ENCODE measurements around the gene TSC2.
A peak's percentile ranks its signal among the peaks of the same experiment; 100 is the strongest.
"Not testable (repeated sequence)": the region's sequence is repeated elsewhere in the genome, so short reads cannot be mapped to it uniquely, and the experiment has no call there.

The TSC2 gene

DNA sequence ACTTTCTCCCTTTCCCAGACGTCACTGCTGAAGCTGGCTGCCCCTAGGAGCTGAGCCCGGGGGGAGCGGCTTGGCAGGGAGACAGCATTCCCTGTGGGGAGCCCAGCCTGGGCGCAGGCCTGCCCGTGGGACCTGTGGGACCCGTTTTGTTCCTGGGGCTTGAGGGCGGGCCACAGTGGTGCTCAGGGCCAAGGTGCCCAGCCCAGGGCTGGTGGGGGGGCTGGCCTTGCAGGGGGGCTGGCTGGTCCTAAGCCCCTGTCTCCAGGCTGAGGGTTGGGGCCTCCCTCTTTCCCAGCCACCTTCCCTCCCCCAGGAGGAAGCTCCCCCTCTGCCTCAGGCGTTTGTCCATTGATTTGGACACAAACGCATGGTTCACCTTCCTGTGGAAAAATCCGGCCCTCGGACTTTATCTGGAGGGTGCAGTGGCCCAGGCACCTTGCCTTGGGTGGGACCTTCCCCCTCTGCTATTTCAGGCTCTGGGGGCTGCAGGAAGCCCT lies 16.7 kb upstream of the TSC2 start:
- DNase-seq (ENCODE audit: low spot score): no peak

DNA sequence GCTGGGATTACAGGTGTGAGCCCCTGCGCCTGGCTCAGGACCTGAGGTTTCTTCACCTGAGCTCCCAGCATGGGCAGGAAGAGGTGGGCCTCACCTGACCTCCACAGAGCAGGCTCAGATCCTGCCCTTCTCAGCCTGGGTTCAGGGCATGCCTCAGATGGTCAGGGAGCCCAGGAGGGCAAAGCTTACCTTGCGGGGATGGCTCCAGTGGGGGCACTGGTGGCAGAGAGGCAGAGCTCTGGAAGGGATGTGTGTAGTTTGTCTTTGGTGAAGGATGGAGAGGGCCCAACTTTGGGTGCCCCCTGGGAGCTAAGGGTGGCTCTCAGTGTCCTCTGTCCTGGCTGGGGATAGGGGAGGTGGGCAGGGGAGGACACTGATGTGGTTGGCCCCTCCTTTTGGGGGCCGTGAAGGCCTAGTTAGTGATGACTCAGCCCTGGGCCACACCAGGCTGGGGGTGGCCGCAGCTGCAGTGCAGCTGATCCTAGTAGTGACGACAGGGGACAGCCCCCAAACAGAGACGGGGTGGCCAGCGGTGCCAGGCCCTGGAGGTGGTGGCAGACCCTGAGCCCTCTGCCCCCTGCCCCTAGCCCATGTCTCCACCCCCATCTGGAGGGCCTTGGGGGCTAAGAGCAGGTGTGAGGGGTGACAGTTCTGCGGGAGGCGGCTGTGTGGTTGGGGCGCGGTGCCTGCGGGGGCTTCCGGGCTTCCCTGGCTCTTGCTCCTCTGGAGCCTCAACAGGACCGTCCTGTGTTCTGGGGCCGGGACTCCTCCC lies 15.3 kb upstream of the TSC2 start:
- peak; percentile 42 for DNase-seq (ENCODE audit: low spot score)

DNA sequence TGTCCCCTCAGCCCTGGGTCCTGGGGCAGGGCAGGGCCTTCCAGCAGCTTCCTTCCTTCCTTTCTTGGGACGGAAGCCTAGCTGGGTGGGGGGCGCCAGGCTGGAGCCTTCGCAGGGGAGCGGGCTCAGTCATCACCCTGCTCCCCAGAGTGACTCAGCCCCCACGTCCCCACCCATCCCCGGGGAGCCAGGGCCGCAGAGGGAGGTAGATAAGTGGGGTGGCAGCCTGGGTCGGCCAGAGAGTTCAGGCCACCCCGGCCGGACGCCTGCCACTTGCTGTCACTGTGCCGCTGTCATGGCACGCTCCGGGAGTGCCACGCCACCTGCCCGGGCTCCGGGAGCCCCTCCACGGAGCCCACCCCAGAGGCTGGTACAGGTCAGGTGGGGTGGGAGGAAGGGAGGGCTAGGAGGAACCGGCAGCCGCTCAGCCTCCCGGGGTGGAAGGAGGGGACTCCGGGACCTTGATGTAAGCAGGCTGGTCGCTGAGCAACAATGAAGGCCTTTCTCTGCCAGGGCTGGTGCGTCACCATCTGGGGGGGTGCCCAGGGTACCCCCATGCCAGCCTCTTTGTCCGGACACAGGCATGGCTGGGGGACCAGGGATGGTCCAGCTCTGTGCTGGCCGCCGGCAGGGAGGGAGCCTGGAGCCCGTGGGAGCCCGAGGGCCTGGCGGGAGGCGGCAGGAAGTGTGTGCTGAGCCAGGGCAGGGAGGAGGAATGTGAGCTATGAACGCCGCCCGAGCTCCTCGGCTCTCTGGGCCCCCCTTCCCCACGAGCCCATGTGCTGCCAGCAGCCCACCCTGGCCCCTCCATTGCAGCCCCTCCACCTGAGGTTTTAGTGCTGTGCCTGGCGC lies 14.5 kb upstream of the TSC2 start:
- DNase-seq (ENCODE audit: low spot score): peak; percentile 89

DNA sequence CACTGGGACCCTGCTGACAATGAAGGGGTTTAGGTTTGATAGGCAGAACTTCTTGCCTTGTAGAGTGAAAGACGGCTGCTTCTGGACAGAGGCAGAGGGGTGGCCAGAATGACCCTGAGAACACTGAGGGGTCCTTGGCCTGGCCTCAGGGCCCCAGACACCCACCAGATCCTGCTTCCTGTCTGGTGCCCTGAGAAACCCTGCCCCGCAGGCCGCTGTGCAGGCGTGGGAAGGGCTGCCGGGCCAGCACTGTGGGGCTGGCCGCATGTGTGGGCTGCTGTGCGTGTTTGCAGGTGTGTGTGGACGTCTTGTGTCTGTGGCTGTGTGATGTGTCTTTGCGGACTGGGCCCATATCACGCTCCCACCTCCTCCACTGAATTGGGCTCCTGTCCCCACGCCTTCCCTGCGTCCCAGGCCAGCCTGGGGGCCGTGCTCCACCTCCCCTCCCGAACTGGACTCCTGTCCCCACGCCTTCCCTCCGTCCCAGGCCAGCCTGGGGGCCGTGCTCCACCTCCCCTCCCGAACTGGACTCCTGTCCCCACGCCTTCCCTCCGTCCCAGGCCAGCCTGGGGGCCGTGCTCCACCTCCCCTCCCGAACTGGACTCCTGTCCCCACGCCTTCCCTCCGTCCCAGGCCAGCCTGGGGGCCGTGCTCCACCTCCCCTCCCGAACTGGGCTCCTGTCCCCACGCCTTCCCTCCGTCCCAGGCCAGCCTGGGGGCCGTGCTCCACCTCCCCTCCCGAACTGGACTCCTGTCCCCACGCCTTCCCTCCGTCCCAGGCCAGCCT lies 13.7 kb upstream of the TSC2 start:
- DNase-seq (ENCODE audit: low spot score): not testable (repeated sequence)

DNA sequence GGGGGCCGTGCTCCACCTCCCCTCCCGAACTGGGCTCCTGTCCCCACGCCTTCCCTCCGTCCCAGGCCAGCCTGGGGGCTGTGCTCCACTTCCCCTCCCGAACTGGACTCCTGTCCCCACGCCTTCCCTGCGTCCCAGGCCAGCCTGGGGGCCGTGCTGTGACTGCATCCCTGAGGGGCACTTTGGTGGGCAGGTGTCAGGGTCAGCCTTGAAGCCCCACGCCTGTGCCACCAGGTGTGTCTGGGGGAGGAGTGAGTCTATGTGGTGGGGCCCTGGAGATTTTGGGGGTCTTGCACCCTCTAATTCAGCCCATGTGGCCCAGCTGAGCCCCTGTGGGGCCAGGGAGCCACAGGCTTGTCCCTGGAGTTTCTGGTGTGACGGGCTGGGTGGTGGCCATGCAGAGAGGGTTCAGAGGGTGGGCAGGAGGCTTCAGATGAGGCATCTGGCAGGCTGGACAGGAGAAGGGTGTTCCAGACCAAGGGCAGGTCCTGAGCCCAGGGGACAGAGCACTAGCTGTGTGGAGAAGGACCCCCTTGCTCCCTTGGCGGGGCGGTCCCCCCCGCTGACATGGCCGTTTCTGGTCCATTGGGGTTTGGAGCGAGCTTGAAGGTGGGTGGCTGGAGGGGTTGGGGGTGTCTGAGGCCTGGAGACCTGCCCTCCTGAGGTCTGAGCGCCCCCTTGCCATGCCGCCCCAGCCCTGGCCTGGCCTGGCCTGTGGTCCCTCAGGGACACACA lies 12.9 kb upstream of the TSC2 start:
- no peak for DNase-seq (ENCODE audit: low spot score)

DNA sequence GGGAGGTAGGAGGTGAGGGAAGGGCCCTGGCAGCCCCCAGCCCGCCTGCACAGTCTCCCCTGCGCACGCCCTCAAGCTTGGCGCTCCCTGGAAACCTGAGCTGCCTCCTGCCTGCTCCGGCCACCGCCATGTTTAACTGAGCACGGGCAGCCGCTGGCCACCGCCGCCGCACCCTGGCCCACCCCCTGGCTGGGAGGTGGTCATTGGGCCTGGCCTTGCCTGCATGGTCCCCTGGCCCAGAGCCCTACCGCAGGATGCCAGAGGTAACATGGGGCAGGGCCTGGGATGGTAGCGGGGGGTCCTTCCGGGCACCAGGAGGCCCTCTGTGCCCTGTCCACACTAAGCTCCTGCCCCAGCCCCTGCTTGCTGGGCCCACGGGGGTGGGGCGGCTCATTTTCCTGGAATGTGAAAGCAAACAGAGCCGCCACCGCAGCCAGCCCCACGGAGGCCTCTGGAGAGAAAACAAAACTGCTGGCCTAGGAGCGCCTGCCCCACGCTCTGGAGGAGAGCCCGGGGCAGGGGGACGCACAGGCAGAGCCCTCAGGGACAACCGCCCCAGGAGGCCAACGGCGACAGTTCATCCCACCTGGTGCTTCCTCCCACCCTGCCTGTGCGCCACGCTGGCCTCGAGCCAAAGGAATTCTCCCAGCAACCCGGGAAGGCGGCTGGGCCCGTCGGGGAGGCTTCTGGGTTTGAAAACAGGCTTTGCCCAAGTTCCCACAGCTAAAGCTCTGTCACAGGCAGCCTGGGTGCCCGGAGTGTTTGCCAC lies 12.2 kb upstream of the TSC2 start:
- peak; percentile 90 for DNase-seq (ENCODE audit: low spot score)

DNA sequence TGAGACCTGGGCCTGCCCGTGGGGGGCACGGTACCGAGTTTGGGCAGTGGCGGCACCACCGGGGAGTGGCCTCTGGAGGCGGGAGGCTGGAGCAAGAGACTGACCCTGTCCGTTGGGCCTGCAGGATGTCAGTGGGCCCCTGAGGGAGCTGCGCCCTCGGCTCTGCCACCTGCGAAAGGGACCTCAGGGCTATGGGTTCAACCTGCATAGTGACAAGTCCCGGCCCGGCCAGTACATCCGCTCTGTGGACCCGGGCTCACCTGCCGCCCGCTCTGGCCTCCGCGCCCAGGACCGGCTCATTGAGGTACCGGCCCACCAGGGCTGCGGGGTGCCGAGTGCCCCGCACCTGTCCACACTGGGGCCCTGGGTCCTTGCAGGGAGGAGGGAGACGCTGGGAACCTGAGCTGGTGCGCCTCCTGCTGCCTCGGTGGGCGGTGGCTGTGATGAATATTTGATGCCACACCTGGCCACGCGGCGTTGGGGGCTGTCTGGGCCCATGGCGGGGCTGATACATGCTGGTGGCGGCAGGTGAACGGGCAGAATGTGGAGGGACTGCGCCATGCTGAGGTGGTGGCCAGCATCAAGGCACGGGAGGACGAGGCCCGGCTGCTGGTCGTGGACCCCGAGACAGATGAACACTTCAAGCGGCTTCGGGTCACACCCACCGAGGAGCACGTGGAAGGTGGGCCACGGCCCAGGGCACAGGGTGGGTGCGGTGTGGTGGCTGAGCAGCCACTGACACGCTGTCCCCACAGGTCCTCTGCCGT lies 11.4 kb upstream of the TSC2 start:
- no peak for DNase-seq (ENCODE audit: low spot score)

DNA sequence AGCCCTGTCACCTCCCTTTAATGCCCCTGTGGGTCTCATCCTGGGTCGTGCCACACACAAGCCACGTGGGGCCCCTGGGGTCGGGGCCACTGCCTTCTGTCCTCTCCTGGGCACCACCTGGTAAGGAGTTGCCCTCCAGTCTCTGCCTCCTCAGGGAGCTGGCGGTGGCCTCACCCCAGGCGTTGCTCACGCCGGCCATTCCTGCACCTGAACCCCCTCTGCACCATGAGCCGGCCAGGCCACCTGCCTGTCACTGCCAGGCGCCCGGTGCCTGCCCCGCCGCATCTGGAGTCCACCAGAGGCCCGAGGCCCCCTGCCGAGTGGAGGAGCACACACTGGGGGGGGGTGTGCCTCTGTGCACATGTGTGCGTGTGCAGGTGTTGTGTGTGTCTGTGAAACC lies 10.7 kb upstream of the TSC2 start:
- no peak for DNase-seq (ENCODE audit: low spot score)

DNA sequence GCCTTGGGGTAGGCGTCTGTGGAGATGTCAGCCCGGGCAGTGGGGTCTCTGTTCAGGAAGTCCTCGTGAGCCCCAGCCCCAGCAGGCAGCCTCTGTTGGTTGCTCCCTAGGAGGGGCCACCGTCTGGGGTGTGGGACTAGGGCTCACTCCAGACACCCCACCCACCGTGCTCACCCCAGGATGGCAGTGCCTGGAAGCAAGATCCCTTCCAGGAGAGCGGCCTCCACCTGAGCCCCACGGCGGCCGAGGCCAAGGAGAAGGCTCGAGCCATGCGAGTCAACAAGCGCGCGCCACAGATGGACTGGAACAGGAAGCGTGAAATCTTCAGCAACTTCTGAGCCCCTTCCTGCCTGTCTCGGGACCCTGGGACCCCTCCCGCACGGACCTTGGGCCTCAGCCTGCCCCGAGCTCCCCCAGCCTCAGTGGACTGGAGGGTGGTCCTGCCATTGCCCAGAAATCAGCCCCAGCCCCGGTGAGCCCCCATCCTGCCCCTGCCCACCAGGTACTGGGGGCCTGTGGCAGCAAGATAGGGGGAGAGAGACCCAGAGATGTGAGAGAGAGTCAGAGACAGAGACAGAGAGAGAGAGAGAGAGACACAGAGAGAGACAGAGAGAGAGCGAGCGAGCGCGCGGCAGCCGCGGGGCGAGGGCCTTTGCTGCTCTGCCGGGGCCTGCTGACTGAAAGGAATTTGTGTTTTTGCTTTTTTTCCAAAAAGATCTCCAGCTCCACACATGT lies 10.0 kb upstream of the TSC2 start:
- DNase-seq (ENCODE audit: low spot score): no peak

DNA sequence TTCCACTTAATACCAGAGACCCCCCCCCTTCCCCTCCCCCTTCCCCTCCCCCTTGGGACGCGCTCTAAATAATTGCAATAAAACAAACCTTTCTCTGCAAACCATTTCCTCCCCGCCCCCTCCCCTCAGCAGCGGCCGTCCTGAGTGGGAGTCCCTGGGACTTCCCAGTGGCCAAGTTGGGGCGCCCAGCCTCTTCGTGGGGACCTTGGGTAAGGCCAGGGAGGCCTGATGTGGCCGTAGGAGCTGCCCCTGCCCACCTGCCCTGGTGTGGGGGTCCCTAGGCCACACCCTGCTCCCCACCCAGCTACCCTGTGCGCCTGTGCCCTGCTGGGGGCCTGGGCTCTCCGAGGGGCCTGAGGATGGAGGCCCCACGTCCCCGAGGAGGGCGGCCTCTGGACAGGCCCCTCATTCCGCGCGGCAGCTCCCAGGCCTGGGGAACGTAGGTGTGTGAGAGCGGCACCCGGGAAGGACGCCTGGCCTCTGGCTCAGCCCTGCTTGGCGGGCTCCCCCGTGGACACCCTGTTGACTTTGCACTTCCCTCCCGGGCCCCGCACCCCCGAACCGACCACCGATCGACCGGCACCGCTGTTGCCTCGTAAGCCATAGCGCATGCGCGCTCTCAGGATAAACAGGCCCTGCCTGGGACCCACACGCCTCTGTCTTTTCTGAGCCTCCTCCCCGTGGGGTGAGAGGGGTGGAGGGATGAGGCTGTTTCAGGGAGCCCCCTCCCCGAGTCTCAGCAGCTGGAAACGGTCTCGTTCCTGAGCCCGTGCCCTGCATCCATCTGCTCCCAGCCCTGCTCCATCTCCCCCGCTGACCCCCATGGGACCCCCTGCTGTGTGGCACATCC lies 9.2 kb upstream of the TSC2 start:
- DNase-seq (ENCODE audit: low spot score): no peak

DNA sequence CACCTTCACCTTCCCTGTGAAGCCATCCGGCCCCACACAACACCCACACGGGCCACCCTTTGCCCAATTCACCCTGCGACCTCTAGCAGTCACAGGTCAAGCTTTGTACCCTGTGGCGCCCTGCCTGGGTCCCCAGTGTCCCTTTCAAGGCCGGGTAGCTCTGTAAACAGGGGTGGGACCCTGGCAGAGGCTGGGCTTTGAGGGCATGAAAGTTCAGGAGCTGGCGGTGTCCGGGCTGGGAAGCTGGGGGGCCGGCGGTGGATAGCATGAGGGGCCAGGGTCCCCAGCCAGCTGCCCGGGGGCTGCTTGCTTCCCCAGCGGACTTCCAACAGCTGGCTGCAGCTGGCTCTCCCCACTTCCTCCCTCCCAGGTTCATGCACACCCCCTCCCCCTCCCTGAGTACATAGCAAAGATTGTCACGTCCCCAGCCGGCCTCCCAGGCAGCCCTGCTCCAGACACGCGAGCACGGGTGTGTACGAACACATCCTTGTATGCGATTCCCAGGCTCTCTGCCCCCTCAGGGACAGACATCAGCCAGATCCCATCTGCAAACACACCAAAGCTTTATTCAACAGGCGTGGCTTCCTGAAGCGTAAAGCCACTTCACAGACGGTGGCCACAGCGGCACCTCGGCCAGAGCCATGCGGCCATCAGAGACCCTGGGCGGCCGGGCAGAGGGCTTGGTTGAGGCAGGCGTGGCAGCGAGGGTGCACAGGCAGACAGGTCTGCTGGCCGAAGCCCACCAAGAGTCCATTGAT lies 8.3 kb upstream of the TSC2 start:
- DNase-seq (ENCODE audit: low spot score): peak; percentile 77

DNA sequence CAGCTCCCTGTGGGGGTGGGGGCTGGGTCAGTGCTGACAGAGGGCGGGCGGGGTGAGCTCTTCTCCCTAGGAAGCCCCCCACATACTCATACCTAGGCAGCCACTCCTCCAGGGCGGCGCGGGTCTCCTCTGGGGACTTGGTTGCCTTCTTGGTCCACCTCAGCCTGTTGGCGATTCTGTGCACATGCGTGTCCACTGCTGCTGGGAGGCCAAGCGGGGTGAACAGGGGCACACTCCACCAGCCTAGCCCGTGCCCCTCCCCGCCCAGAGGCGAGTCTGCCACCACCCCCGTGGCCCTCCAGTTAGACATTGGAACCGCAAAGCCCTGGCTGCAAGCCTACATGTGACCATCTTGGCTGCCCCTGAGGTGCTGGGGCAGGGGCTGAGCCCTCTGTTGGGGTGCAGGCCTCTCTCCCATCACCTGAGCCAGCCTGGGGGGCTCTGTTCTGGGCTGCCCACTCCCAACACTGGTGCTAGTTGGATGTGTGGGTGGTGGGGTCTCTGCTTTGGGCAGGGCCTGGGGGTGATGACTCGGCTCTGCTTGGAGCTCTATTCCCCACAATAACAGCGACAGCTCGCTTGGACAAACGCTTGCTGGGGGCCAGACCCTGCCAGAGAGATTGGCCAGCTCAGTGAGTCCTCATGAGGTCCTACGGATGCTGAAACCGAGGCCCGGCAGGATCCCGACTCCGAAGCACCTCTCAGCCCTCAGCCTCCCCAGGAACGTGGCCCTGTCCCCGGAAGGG lies 7.6 kb upstream of the TSC2 start:
- DNase-seq (ENCODE audit: low spot score): no peak

DNA sequence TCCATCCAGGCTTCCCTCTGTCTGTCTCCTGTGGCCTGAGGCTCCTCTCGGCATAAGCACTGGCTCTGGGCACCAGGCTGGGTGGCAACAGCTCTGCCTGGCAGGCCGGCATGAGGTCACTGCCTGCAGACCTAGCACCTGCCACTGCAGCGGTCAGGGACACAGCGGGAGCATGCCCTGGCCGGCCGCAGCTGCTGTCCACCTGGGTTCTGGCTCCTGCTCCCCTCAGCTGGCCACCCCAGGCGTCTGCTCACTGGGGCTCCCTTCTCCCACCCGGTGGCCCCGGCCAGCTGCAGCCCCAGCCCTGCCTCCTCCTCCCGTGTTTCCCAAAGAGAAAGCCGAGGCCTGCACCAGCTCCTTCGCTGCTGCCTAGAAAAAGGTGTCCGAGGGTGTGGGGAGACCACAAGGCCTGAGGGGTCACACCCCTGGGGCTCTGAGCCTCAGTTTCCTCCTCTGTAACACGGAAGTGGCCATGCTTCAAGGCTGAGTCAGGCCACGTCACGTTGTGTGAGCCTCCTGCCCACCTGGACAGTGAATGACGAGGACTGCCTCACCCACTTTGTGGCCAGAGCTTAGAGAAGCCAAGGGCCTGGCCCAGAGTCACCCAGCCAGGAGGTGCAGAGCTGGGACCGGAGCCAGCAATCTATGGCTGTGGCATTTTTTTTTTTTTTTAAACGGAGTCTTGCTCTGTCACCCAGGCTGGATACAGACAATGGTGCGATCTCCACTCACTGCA lies 6.8 kb upstream of the TSC2 start:
- DNase-seq (ENCODE audit: low spot score): no peak

DNA sequence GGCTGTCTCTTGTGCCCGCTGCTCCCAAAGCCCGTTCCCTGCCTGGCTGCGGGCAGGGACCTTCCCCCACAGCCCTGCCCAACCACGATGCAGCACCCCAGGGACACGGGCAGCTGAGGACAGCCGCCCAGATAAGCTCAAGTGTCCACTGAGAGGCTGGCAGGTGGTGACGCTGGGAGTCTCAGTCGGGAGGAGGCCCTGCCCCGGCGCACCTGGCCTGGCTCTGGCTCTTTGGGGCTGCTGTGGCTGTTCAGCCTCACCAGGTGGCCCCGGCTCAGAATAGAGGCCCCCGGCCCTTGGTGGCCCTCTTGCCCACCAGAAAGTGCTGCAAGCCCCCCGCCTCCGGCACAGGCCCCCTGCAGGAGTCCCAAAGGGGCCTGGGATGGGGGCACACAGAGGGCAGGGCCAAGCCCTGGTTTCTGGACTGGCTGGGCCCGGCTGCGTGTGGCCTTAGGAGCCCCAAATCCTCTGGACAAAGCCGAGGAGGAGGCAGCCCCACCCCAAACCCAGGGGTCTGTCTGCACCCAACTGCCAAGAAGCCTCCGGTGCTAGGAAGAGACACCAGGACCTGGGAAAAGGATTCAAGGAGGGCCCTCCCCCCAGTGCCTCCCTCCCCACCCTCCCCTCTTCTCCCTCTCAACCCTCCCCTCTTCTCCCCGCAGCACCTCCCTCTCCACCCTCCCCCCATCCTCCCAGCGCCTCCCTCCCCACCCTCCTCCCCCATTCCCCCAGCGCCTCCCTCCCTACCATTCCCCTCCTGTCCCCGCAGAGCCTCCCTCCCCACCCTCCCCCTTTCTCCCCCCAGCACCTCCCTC lies 5.4 kb upstream of the TSC2 start:
- no peak for DNase-seq (ENCODE audit: low spot score)

DNA sequence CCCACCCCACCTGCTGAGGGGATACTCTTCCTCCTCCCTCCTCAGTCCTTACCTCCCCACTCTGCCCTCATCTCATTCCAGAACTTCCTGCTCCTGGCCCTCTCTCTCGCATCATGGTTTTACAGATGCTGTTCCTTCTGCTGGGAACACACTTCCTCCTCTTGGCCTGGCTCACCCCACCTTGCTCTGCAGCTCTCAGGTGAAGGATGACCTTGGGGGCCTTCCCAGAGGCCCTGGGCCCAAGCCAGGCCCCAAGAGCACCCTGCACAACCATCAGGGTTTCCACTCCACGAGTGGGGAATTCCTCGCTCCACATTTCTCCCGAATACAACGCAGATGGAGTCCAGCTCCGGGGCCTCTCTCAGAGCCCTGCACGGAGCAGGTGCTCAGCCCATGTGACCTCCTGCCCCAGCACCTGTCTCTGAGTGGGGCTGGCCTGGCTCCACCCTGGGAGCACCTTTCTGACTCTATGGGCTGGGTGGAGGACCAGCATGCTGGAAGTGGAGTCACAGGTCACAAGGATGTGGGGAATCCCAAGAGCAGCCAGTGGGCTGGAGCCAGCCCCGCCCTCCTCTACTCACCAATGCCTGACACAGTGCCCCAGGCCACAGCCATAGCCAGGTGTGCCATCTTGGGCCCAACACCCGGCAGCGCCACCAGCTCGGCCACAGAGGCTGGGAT lies 4.7 kb upstream of the TSC2 start:
- DNase-seq (ENCODE audit: low spot score): no peak

All from GM03348 (cell line).